ENCODE measurements around the gene USP25. TPM values are rescaled to one million over a fixed set of nuclear protein-coding genes. Genes with fewer than 3 reads are reported as not detected.

The USP25 gene
- total and polyA plus RNA-seq, 2 of the 8 experiments (the other 6 are each of a cell fraction or from before 2014, with no cell fraction given) = 11.2 to 48.1 TPM

DNA sequence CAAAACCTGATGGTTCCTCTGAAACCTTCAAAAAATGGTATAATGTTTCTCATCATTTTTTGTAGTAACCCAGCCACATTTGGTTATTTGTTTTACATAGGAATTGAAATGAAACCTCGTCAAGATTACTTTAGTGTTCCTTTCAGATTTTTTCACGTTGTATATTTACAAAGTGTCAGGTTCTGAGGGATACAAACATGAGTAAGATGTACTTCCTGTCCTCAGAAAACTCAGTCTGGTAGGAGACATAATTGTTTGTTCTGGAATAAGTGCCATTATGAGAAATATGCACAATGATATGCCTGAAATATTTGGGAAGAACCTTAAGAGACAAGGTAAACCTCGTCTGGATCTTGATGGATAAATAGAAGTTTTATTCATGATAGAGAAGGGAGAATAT lies 145.5 kb downstream of the USP25 start (continued):
- TF ChIP-seq JUND (IDR thresholded peaks at IDR 0.05; ENCODE audit: low read length) = no peak
- no peak for TF ChIP-seq SRF (IDR thresholded peaks at IDR 0.05; ENCODE audit: low read depth, low read length)
- TF ChIP-seq NRF1 (IDR thresholded peaks at IDR 0.05; ENCODE audit: low read depth, low read length) = no peak
- TF ChIP-seq, protein P1, sequence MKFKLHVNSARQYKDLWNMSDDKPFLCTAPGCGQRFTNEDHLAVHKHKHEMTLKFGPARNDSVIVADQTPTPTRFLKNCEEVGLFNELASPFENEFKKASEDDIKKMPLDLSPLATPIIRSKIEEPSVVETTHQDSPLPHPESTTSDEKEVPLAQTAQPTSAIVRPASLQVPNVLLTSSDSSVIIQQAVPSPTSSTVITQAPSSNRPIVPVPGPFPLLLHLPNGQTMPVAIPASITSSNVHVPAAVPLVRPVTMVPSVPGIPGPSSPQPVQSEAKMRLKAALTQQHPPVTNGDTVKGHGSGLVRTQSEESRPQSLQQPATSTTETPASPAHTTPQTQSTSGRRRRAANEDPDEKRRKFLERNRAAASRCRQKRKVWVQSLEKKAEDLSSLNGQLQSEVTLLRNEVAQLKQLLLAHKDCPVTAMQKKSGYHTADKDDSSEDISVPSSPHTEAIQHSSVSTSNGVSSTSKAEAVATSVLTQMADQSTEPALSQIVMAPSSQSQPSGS (IDR thresholded peaks at IDR 0.05; ENCODE audit: low read length) = no peak
- no peak for TF ChIP-seq HDAC2 (IDR thresholded peaks at IDR 0.05; ENCODE audit: borderline replicate concordance in 1 of 2, low read depth in 2 of 2, low read length in 2 of 2)

Data from H1 (cell line).